Measurements from ENCODE around the gene GGT6. TPM values are rescaled to one million over a fixed set of nuclear protein-coding genes. Genes with fewer than 3 reads are reported as not detected.

Gene GGT6
- total RNA-seq, 4 donors from 2014 or later, result not detected

GRCh38 chr17:4550534-4551039, 9.8 kb downstream of the GGT6 start:
- no peaks in the 10 kb centered on the region for H3K27me3 ChIP-seq
- 93 to 99% methylated on average over 12 to 16 of the region's 16 CpGs for WGBS, 2 donors
- DNase-seq (ENCODE audit: low spot score in 2 of 2), result no peak
- H3K36me3 ChIP-seq, result peaks cover 0 to 85% (median 32%) of the 10 kb centered on the region in 3 donors
- TF ChIP-seq POLR2A (IDR thresholded peaks at IDR 0.05), result no peak
- no peak for TF ChIP-seq EP300 (IDR thresholded peaks at IDR 0.05)
- no peak for TF ChIP-seq CTCF (IDR thresholded peaks at IDR 0.05)
- H3K27ac ChIP-seq, result no peak overlapping the region
- peaks cover 0 to 15% (median 10%) of the 10 kb centered on the region in 4 donors for H3K4me1 ChIP-seq
- H3K4me3 ChIP-seq, result no peak overlapping the region
- no peaks in the 10 kb centered on the region for H3K9me3 ChIP-seq

GRCh38 chr17:4549781-4550533, 10.4 kb downstream of the GGT6 start:
- Histone ChIP-seq H3K36me3 (peaks cover 0 to 92% (median 36%) of the 10 kb centered on the region in 3 donors), H3K27me3 (no peaks in the 10 kb centered on the region), H3K9me3 (no peaks in the 10 kb centered on the region), H3K4me3 (no peak overlapping the region), H3K4me1 (peaks cover 0 to 15% (median 10%) of the 10 kb centered on the region in 4 donors), H3K27ac (no peak overlapping the region)
- 84 to 86% methylated on average over 16 to 19 of the region's 25 CpGs for WGBS, 2 donors
- TF ChIP-seq POLR2A (IDR thresholded peaks at IDR 0.05) (no peak), CTCF (IDR thresholded peaks at IDR 0.05) (no peak), EP300 (IDR thresholded peaks at IDR 0.05) (no peak)
- DNase-seq (ENCODE audit: low spot score in 2 of 2), result no peak

- H3K9me3 ChIP-seq, result no peaks in the 10 kb centered on the region
- TF ChIP-seq EP300 (IDR thresholded peaks at IDR 0.05) (no peak), POLR2A (IDR thresholded peaks at IDR 0.05) (no peak), CTCF (IDR thresholded peaks at IDR 0.05) (no peak)
- no peak overlapping the region for H3K4me3 ChIP-seq
- H3K27ac ChIP-seq, result no peak overlapping the region
- peaks cover 0 to 100% (median 46%) of the 10 kb centered on the region in 3 donors for H3K36me3 ChIP-seq
- peaks cover 0 to 5% (median 2%) of the 10 kb centered on the region in 4 donors for H3K4me1 ChIP-seq
- 83 to 84% methylated on average over 18 to 22 of the region's 24 CpGs for WGBS, 2 donors
- DNase-seq (ENCODE audit: low spot score in 2 of 2), result no peak
- H3K27me3 ChIP-seq, result no peaks in the 10 kb centered on the region
Measured at GRCh38 chr17:4548721-4549531, 11.5 kb downstream of the GGT6 start.

- Histone ChIP-seq H3K4me3 (no peak overlapping the region), H3K27ac (no peak overlapping the region), H3K36me3 (peaks cover 0 to 100% (median 46%) of the 10 kb centered on the region in 3 donors), H3K4me1 (no peaks in the 10 kb centered on the region), H3K9me3 (no peaks in the 10 kb centered on the region), H3K27me3 (no peaks in the 10 kb centered on the region)
- no peak for TF ChIP-seq EP300 (IDR thresholded peaks at IDR 0.05)
- TF ChIP-seq POLR2A (IDR thresholded peaks at IDR 0.05), result no peak
- no peak for TF ChIP-seq CTCF (IDR thresholded peaks at IDR 0.05)
- 90 to 93% methylated on average over 11 to 15 of the region's 18 CpGs for WGBS, 2 donors
- DNase-seq (ENCODE audit: low spot score in 2 of 2), result no peak
Measured at GRCh38 chr17:4548061-4548461, 12.3 kb downstream of the GGT6 start.

Data from tibial nerve (tissue), 4 donors.